Cerebellar nuclear complex (tissue), 1 donor: ENCODE data around the gene EPHA10.

Source experiments
- DNase-seq, 2 experiments: peaks; one replicate each; lab custom pipeline; 2025; lab: John Stamatoyannopoulos, UW

Gene EPHA10

GRCh38 chr1:37734629-37735591, 30.0 kb downstream of the EPHA10 start:
- DNase-seq, result no peak

DNA sequence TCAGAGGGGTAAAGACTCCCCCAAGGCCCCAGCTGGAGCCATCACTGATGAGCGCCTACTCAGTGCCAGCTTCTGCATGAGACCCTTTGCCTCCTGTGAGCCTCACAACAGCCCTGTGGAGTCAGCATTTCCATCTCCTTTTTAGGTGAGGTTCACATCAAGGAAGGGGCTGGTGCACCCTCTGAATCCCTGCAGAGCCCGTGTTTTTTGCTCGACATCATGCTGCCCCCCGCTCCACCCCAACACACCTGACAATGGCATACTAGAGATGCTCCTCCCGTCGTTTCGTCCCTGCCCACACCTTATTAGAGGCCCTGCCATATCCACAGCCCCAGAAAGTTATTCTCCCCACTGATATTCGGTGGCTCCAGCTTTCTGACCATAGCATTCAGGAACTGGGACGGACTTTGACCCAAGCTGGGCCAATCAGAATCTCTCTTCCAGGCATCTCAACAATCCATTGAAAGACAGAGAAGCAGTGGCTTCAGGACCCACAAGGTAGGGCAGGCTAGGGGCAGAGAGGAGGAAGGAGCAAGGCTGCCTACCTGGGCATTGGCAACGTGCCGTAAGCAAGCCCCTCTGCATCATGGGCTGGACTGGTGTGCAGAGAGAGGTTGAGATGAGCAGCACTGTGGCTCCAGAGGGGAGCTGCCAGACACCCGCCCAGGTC, 32.7 kb downstream of the EPHA10 start:
- DNase-seq, result no peak

DNA sequence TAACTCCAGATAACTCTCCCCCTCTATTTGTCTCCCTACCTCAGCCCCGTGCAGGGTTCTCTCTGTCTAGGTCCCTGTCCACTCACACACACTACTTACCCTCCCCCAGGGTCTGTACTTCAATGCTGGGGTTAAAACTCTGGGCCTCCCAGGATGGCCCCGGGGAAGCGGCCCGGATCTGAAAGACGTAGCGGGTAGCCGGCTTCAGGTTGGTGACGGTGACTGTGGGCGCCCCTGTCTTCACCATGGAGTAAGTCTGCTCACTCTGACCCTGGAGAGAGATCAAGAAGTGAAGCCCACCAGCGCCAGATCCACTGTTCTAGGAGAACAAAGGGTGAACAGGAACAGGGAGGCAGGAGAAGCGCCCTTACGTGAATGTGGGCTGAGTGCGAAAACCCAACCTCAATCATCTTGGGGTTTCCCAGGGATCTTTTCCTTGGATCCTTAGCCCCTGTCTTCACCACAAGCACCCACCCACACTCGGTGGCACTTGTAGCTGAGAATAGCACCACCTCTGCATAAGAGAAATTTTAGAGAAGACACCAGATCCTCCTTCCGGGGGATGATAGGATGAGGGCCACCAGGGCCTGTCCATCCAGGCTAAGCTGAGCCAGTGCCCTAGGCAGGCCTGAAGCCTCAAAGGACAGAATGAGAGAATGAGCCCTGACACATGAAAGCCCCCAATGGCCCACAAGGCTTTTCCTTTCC, 33.5 kb downstream of the EPHA10 start:
- no peak for DNase-seq

DNA sequence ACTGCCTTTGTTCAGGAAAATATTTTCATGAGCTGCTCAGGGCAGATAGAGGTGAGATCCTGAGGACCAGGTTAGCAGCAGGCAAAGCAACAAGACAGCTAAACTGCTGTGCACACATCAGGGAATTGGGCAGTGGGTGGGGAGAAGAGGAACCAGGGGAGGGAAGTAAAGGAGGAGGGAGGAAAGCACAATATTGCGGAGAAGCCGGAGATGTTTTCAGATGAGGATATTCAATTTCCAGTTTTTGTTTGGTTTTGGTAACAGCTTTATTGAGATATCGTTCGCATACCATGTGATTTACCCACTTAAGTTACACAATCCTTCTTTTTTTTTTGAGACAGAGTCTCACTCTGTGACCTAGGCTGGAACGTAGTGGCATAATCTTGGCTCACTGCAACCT, 34.5 kb downstream of the EPHA10 start:
- DNase-seq, result no peak

DNA sequence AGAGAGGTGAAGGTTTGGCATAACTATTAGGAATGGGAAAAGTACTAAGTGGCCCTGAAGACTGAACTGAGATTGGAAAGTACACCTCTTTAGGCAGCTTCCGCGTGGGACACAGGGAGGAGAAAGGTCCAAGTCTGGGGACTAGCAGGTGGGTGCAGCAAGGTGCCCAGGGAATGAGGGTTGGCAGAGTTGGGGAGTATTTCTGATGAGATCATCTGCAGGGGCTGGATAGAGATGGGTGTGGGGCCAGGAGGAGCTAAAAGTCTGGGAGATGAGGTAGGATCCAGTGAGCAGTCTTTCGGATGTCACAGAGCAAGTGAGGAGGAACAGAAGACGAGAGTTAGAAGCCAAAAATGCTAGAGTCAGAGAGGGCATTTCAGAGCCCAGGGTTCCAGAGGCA, 36.5 kb downstream of the EPHA10 start:
- no peak for DNase-seq

DNA sequence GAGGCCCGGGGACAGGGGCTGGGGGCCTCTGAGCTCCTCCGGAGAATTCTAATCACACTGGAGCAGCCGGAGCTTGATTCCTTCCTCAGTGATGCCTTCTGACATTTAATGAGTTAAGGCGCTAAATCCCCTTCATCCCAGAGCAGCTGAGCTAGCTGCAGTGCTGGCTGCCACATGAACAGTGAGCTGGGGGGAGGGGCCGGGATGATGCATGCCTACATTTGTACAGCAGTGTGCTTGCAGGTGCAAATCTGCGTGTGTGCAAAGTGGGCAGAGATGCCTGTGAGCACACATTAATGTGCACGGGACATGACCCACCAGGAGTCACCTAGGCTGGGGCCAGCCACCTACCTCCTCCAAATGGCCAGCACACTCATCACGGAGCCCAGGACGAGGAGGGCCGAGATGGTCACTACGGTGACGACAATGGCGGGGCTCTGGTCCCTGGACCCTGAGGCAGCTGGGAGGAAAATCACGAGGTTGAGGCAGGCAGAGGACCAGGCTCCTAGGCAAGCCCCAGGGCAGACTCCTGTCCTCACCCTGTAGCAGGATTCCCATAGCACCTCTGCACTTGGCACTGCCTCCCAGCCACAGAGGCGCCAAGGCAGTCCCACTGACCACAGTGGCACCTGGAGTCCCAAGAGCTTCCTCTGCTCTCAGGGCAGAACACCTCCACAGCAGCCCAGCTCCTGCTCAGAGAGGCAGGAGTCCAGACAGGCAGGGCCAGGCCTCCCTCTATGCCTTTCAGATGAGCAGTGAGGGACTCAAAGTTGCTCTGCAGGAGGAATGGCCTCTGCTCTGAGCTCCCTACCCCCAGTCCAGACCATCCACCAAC, 38.0 kb downstream of the EPHA10 start:
- DNase-seq, result no peak

DNA sequence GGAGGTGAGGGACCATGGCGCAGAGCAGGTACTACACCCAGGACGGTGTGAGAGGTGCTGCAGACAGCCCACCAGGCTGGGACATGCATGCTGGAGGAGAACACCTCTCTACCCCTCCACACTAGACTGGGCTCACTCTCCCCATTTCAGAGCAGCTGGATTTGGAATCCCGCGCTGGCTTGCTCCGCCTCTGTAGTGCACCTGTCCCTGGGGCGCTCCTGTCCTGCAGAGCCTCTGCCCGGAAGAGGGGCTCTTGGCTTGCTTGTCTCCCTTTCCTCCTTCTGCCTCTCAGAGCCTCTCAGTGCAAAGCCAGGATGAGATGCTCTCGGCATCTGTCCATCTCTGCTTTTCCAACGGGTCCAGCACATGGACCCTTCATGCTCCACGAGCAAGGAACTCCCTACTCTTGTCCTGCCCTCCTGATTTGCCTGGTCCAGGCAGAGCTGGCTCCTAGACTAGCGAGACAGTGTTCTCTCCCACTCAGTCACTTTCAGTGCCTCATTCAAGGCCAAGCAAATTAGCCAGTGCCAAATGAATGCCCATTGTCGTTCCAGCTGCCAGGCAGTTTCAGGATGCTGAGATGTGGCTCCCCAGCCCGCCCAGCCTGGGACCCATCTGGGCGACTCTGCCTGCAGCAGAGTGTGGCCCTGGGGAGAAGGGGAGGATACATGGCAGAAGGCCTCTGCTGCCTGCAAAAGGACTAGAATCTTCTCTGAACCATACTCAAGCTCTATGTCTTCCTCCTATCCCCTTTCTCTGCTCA, 38.9 kb downstream of the EPHA10 start:
- no peak for DNase-seq

GRCh38 chr1:37724575-37724974, 40.3 kb downstream of the EPHA10 start:
- DNase-seq, result no peak

DNA sequence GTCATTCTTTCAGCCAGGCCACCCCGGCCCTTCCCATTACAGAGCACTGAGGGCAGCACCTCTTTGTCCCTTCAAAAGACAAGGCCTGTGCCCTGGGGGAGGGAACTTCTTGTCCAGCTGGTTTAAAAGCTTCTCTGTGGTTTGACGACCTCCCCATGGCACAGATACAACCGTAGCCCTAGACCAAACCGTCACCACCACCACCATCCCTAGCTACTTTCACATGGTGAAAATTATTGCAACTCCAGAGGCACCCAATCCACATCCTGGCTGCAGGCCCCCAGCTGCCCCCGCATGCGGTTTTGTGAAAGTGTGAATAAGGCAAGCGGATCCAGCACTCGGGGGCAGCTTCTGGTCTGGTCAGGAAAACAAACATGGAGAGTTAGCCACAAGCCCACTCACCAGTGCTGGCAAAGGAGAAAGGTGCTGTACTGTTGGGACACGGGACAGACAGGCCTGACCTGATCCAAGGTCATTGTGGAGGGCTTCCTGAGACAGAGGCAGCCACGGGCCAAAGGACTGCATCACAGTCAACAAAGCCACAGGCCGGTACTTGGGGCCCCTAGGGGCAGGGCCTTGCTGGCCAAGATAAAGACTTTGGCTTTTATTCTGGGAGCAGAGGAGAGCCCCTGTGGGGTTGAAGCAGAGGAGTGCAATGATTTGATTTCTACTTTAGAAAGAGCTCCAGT, 41.4 kb downstream of the EPHA10 start:
- DNase-seq, result no peak

DNA sequence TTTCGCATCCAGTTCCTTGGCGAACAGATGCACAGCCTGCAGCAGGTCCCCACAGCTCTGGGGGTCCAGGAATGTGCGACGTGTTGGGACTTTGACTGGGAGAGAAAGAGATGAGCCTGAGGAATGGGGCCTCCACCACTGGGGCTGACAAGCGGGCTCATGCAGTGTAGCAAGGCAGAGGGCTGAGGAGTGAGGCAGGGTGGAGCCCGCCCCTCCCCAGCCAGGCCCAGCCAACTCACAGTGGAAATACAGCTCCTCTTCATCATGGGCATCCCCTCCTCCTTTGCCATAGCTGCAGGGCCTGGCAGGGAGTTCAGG, 41.9 kb downstream of the EPHA10 start:
- no peak for DNase-seq

GRCh38 chr1:37722181-37723071, 42.5 kb downstream of the EPHA10 start:
- no peak for DNase-seq

DNA sequence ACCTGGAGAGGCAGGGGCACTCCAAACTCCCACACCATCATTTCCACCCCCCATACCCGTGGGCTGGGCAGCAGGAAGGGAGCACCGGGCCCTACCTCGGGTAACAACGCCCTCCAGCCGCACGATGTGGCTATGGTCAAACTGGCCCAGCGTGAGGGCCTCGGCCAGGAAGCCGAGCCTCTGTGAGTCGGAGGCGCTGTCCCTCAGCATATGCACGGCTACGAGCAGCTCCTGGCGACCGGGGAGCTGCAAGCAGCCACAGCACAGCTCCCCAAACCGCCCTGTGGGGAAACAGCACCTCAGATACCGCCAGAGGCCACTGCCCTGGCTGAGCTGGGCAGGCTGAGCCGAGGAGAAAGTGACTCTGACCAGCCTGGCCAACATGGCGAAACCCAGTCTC, 43.4 kb downstream of the EPHA10 start:
- no peak for DNase-seq

DNA sequence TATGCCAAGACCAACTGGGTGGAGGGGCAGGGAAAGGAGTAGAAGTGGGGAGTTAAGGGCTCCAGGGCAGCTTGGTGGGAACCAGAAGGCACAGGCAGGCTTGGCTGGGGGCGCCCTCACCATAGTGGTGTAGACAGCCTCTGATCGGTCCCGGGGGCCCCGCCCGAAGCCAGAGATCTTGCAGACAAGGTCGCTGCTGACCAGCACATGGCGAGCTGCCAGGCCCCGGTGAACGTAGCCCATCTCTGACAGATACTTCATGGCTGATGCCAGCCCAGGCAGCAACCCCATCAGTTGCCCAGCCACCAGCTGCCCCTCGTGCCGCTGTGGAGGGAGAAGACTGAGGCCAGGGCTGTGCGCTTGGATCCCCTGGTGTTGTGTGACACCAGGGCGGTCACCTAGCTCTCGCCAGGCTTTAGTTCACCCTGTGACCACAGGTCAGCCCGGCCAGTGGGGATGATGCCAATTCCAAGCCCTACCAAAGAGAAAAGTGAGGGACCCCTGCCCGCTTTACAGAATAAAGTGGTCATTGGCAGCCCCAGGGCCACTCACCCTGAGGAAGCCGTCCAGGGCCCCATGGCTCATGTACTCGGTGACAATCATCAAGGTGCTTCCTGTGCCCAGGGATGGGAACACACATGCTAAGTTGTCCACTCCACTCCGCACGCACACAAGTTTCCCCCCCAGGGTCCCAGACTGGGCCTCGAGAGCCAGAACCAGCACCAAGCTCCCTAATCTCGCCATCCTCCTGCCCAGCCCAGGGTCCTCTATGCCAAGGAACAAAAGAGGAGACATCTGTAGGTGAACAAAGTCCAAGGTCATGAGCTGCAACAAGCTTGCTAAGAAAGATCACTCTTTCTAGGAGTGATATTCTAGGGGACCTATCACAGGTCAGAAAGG, 44.4 kb downstream of the EPHA10 start:
- no peak for DNase-seq

- DNase-seq, result no peak
These were observed 45.2 kb downstream of the EPHA10 start for GRCh38 chr1:37719572-37720195.

DNA sequence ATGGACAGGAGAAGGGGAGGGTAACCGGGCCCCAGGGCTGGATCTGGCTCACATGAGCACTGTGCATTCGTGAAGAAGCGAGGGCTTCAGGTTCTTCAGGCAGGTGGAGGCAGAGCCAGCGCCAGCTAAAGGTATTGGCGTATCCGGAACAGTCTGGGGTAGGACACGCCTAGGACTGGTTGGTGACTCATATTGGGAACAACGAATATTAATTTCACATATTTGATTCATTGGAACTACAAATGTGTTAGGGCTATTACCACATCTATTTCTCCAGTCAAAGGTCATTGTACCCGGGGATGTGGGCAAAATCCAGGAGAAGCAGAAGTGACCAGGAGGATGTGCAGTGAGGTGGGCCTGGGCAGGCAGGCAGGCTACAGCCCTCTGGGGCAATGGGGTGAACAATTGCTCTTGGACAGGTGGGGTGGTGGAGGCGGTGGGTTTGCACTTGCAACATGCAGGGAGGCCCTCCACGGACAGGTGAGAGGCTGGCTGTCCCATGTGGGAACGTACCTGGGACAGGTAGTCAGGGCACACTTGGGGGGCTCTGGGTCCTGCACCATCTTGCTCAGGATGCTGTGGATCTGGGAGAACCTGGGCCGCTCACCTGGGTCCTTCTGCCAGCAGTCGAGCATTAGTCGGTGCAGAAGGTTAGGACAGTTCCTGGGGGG, 45.9 kb downstream of the EPHA10 start:
- no peak for DNase-seq

- DNase-seq, result no peak
These were observed 46.6 kb downstream of the EPHA10 start for GRCh38 chr1:37718181-37718900.

DNA sequence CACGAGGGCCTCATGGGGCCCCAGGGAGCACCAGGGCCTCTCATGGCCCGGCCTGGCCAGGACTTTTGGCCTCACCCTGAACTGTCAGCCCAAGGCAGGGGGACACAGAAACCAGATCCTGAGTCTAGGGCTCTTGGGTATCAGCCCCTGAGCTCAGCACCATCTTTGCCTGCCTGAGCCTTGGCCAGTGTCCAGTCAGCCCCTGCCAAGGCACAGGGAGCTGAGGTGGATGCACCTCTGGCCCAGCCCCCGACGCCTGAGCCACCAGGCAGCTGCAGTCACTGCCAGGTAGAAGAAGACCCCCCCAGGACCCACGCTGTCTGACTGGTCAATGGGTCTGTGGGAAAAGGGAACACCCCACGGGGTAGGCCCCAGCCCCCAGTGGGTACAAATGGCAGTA, 47.3 kb downstream of the EPHA10 start:
- DNase-seq, result no peak
